GM13977 (cell line): ENCODE data around the gene CAMK2G.
"Not testable (repeated sequence)": the region's sequence is repeated elsewhere in the genome, so short reads cannot be mapped to it uniquely, and the experiment has no call there.

Experiments used
- DNase-seq: peaks from one replicate; pipeline ENCODE4 v3.0.0; 2012; ENCODE audit warnings: low spot score
- CTCF ChIP-seq: IDR thresholded peaks from 2 replicates; pipeline ENCODE4 v1.5.1; 2012; ENCODE audit warnings: mild to moderate bottlenecking, control low read depth; ENCODE audit not compliant: insufficient read depth; ENCODE audit errors: extremely low read depth, missing control alignments
- in situ Hi-C: fragments of 300-500 bp; cut with MboI; formaldehyde crosslinking; loops from one replicate; pipeline ENCODE4 v1.12.0; 2022; ENCODE audit warnings: low sequenced_read_pairs, low pct_unique_long_range_greater_than_20kb, mixed read lengths, inconsistent platforms; ENCODE audit not compliant: unreplicated experiment

The CAMK2G gene

GRCh38 chr10:73798927-73799560 is 75.3 kb downstream of the CAMK2G start:
- in situ Hi-C loops: no loop called here
- TF ChIP-seq CTCF: no peak
- DNase-seq: no peak

- TF ChIP-seq CTCF: no peak
- no peak for DNase-seq
- in situ Hi-C loops: no loop called here
Measured at GRCh38 chr10:73798087-73798486, 76.3 kb downstream of the CAMK2G start.

DNA sequence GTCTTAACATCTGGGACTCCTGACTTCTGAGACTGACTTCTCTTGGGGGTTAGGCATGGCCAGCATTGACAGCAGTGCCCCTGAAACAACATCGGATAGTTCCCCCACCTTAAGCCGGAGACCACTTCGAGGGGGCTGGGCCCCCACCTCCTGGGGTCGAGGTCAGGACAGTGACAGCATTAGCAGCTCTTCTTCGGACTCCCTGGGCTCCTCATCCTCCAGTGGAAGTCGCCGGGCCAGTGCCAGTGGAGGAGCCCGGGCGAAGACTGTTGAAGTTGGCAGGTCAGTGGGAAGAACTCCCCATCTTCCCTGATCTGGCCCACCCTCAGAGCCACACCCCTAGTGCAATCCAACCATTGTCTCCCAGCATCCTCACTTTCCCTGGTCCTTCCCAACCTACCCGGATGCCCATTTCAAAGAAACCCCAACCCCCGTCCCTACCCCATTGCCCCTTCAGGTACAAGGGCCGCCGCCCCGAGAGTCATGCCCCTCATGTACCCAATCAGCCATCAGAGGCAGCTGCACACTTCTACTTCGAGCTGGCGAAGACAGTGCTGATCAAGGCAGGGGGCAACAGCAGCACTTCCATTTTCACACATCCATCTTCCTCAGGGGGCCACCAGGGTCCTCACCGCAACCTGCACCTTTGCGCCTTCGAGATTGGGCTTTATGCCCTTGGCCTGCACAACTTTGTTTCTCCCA is 76.9 kb downstream of the CAMK2G start:
- in situ Hi-C loops: no loop called here
- no peak for TF ChIP-seq CTCF
- DNase-seq: no peak

DNA sequence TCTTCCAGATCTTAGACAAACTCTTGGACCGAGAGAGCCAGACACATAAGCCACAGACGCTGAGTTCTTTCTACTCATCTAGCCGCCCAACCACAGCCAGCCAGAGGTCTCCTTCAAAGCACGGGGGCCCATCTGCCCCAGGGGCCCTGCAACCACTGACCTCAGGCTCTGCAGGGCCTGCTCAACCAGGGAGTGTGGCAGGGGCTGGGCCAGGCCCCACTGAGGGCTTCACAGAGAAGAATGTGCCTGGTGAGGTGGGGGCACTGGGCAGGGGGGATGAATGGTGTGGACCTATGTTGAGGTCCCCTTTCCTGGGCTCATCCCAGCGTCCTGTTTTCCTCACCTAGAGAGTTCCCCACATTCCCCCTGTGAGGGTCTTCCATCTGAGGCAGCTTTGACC is 77.6 kb downstream of the CAMK2G start:
- no peak for TF ChIP-seq CTCF
- in situ Hi-C loops: no loop called here
- no peak for DNase-seq

- DNase-seq, in situ Hi-C loops: not testable (repeated sequence)
Measured at GRCh38 chr10:73796035-73796434, 78.3 kb downstream of the CAMK2G start.

- in situ Hi-C loops: not testable (repeated sequence)
Measured at GRCh38 chr10:73795491-73795890, 78.9 kb downstream of the CAMK2G start.

DNA sequence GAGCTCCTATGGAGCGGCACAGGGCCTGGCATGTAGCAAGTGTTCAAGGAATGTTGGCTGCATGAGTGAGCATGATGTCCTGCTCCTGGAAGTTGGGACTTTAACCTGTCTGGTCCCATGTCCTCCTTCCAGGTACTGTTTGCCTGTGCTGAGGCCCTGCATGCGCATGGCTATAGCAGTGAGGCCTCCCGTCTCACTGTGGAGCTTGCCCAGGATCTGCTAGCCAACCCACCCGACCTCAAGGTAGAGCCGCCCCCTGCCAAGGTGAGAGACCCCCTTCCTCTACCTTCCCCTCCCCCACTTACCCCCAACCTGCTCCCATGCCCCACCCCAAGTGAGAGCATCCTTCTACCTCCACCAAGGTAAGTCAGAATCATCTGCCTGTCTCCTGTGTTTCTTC is 80.9 kb downstream of the CAMK2G start:
- no peak for DNase-seq
- TF ChIP-seq CTCF: no peak
- in situ Hi-C loops: no loop called here

More at GRCh38 chr10:73795491-73795890, 78.9 kb downstream of the CAMK2G start:
- not testable (repeated sequence) for DNase-seq

GRCh38 chr10:73791871-73792400 is 82.4 kb downstream of the CAMK2G start:
- in situ Hi-C loops: no loop called here
- DNase-seq: no peak
- no peak for TF ChIP-seq CTCF
